ENCODE measurements around the gene CEP192. TPM values are rescaled to one million over a fixed set of nuclear protein-coding genes. Genes with fewer than 3 reads are reported as not detected.

CEP192 gene
- total RNA-seq, 2 experiments from 2014 or later, result 49.8 to 50.6 TPM

GRCh38 chr18:13100942-13101658, 109.9 kb downstream of the CEP192 start:
- POLR2A ChIA-PET, result no interaction called here
- H3K27me3 Mint-ChIP-seq, result no peaks in the 10 kb centered on the region
- ATAC-seq (ENCODE audit: low read depth) (no peak), DNase-seq (no peak)
- H3K4me1 Mint-ChIP-seq, result peaks cover 1% of the 10 kb centered on the region
- no peaks in the 10 kb centered on the region for H3K9me3 Mint-ChIP-seq
- no peak overlapping the region for H3K4me3 Mint-ChIP-seq
- H3K27ac Mint-ChIP-seq, result no peak overlapping the region
- H3K36me3 Mint-ChIP-seq, result peaks cover 53% of the 10 kb centered on the region

GRCh38 chr18:13101659-13102197, 110.6 kb downstream of the CEP192 start:
- peaks cover 5% of the 10 kb centered on the region for H3K4me1 Mint-ChIP-seq
- ATAC-seq (ENCODE audit: low read depth), result no peak
- POLR2A ChIA-PET, result no interaction called here
- H3K4me3 Mint-ChIP-seq, result no peak overlapping the region
- H3K27me3 Mint-ChIP-seq, result no peaks in the 10 kb centered on the region
- peaks cover 3% of the 10 kb centered on the region for H3K9me3 Mint-ChIP-seq
- H3K27ac Mint-ChIP-seq, result no peak overlapping the region
- peaks cover 57% of the 10 kb centered on the region for H3K36me3 Mint-ChIP-seq
- no peak for DNase-seq

- Mint-ChIP-seq H3K36me3 (peaks cover 63% of the 10 kb centered on the region), H3K9me3 (peaks cover 3% of the 10 kb centered on the region), H3K4me1 (peaks cover 5% of the 10 kb centered on the region), H3K27ac (no peak overlapping the region), H3K27me3 (no peaks in the 10 kb centered on the region), H3K4me3 (no peak overlapping the region)
- POLR2A ChIA-PET, result no interaction called here
- ATAC-seq (ENCODE audit: low read depth) (no peak), DNase-seq (no peak)
These were observed 112.2 kb downstream of the CEP192 start for GRCh38 chr18:13103366-13103765.

DNA sequence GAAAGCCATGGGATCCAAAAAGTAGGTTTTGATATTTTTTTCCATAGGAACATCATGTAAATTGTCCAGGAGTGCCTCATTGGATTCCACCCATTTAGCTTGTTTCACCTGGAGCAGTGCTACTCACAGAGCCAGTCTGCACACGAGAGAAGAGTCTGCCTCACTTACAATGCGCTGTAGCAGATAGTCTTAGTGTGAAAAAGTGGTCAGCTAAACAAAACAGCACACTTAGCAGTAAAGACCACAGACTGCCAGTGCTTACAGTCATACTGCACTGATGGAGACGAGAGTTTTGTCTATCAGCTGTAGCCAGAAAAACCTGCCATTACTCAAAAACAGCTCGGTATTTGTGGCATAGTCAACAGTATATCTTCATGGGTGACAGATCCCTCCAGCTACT, 113.9 kb downstream of the CEP192 start:
- DNase-seq (no peak), ATAC-seq (ENCODE audit: low read depth) (no peak)
- no peak overlapping the region for H3K4me3 Mint-ChIP-seq
- H3K9me3 Mint-ChIP-seq, result peaks cover 3% of the 10 kb centered on the region
- POLR2A ChIA-PET, result no interaction called here
- peaks cover 5% of the 10 kb centered on the region for H3K4me1 Mint-ChIP-seq
- no peak overlapping the region for H3K27ac Mint-ChIP-seq
- H3K36me3 Mint-ChIP-seq, result peaks cover 74% of the 10 kb centered on the region
- no peaks in the 10 kb centered on the region for H3K27me3 Mint-ChIP-seq

GRCh38 chr18:13107074-13107473, 115.9 kb downstream of the CEP192 start:
- no peak for ATAC-seq (ENCODE audit: low read depth)
- Mint-ChIP-seq H3K4me1 (peaks cover 5% of the 10 kb centered on the region), H3K9me3 (peaks cover 3% of the 10 kb centered on the region), H3K36me3 (peaks cover 71% of the 10 kb centered on the region), H3K4me3 (no peak overlapping the region), H3K27ac (no peak overlapping the region), H3K27me3 (no peaks in the 10 kb centered on the region)
- no peak for DNase-seq
- POLR2A ChIA-PET, result no interaction called here

DNA sequence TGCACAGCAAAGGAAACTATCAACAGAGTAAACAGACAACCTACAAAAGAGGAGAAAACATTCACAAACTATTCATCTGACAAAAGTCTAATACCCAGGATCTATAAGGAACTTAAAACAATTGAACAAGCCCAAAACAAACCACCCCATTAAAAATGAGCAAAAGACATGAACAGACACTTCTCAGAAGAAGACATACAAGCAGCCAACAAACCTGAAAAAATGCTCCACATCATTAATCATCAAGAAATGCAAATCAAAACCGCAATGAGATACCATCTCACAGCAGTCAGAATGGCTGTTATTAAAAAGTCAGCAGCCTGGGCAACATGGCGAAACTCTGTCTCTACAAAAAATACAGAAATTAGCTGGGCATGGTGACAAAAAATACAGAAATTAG, 117.2 kb downstream of the CEP192 start:
- no peak for ATAC-seq (ENCODE audit: low read depth)
- H3K4me3 Mint-ChIP-seq, result no peak overlapping the region
- peaks cover 5% of the 10 kb centered on the region for H3K4me1 Mint-ChIP-seq
- H3K36me3 Mint-ChIP-seq, result peaks cover 65% of the 10 kb centered on the region
- H3K9me3 Mint-ChIP-seq, result peaks cover 3% of the 10 kb centered on the region
- H3K27ac Mint-ChIP-seq, result no peak overlapping the region
- no peaks in the 10 kb centered on the region for H3K27me3 Mint-ChIP-seq
- DNase-seq, result no peak
- POLR2A ChIA-PET, result no interaction called here

GRCh38 chr18:13110559-13110958, 119.4 kb downstream of the CEP192 start:
- POLR2A ChIA-PET, result no interaction called here
- Mint-ChIP-seq H3K36me3 (peaks cover 56% of the 10 kb centered on the region), H3K27ac (no peak overlapping the region), H3K27me3 (no peaks in the 10 kb centered on the region), H3K9me3 (peaks cover 3% of the 10 kb centered on the region), H3K4me1 (peaks cover 5% of the 10 kb centered on the region), H3K4me3 (no peak overlapping the region)
- DNase-seq (no peak), ATAC-seq (ENCODE audit: low read depth) (no peak)

- H3K4me1 Mint-ChIP-seq, result no peaks in the 10 kb centered on the region
- POLR2A ChIA-PET, result interaction anchor here (0.6 kb wide), 1 partner anchor 522 kb away, joined by 3 read pairs; no protein-coding TSS in a partner anchor
- H3K9me3 Mint-ChIP-seq, result no peaks in the 10 kb centered on the region
- H3K27me3 Mint-ChIP-seq, result no peaks in the 10 kb centered on the region
- peaks cover 38% of the 10 kb centered on the region for H3K36me3 Mint-ChIP-seq
- H3K4me3 Mint-ChIP-seq, result no peak overlapping the region
- ATAC-seq (ENCODE audit: low read depth), result no peak
- no peak for DNase-seq
- no peak overlapping the region for H3K27ac Mint-ChIP-seq
These were observed 121.8 kb downstream of the CEP192 start for GRCh38 chr18:13112982-13113381.

DNA sequence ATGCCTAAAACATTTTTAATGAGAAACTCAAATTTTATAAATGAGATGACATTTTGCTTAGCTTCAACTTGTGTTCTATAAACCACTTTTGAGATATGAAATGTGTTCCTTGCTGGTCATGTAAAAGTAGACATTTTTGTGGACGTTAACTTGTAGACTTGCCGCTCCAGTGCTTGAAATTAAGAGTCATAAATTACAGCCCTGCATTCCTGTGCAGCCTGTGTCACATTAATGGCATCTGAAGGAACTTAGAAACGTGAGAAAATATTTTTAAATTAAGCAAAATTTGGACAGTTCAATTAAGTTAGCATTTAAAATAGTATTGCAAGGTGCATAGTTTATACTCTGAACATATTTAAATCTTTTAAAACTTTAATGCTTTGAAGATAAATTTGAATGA, 129.1 kb downstream of the CEP192 start:
- H3K27me3 Mint-ChIP-seq, result no peaks in the 10 kb centered on the region
- H3K36me3 Mint-ChIP-seq, result peaks cover 16% of the 10 kb centered on the region
- H3K4me1 Mint-ChIP-seq, result peaks cover 3% of the 10 kb centered on the region
- DNase-seq, result no peak
- POLR2A ChIA-PET, result no interaction called here
- no peak overlapping the region for H3K27ac Mint-ChIP-seq
- H3K9me3 Mint-ChIP-seq, result no peaks in the 10 kb centered on the region
- H3K4me3 Mint-ChIP-seq, result no peak overlapping the region
- ATAC-seq (ENCODE audit: low read depth), result no peak

GRCh38 chr18:13120983-13121441, 129.8 kb downstream of the CEP192 start:
- Mint-ChIP-seq H3K27me3 (no peaks in the 10 kb centered on the region), H3K4me3 (no peak overlapping the region), H3K9me3 (no peaks in the 10 kb centered on the region), H3K27ac (no peak overlapping the region), H3K36me3 (peaks cover 10% of the 10 kb centered on the region), H3K4me1 (peaks cover 3% of the 10 kb centered on the region)
- DNase-seq (no peak), ATAC-seq (ENCODE audit: low read depth) (no peak)
- POLR2A ChIA-PET, result no interaction called here

DNA sequence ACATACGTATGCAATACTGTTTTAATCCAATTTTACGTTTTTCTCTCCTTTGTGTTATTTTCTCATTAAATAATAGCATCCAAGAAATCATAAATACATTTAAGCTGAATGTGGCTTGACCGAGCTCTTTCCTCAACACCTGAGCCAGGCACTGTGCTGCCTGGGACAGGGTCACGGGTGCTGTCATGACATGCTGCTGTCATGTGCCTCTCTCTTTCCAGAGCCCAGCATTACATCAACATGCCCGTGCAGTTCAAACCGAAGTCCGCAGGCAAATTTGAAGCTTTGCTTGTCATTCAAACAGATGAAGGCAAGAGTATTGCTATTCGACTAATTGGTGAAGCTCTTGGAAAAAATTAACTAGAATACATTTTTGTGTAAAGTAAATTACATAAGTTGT, 133.2 kb downstream of the CEP192 start:
- POLR2A ChIA-PET, result interaction anchor here (0.8 to 1.3 kb wide), 2 partner anchors 11 to 13 kb away, joined by 3 to 6 read pairs; no protein-coding TSS in a partner anchor

DNA sequence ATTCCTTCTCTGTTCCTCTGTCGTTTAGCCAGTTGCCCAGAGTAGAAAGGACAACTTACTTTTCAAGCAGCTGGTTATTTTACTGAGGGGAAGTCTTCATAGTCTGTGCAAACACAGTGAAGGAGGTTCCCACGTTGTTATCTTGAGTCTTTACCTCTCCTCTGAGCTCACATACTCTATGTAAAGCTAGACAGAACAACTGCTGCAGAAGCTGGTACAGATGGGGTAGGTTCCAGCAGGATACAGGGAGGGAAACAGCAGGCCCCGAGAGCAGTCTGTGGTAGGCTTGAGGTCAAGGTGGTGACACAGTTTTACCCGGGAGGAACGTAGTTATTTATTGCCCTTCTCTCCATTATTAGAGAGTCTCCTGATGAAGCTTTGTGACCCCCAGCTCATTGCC, 134.0 kb downstream of the CEP192 start:
- ATAC-seq (ENCODE audit: low read depth), result no peak
- POLR2A ChIA-PET, result interaction anchor here (0.6 to 1.3 kb wide), 2 partner anchors 10 to 750 kb away, joined by 3 read pairs; no protein-coding TSS in a partner anchor
- no peak for DNase-seq
- Mint-ChIP-seq H3K4me1 (peaks cover 3% of the 10 kb centered on the region), H3K4me3 (no peak overlapping the region), H3K27ac (no peak overlapping the region), H3K9me3 (no peaks in the 10 kb centered on the region), H3K36me3 (peaks cover 1% of the 10 kb centered on the region), H3K27me3 (no peaks in the 10 kb centered on the region)

More for the DNA sequence above, 133.2 kb downstream of the CEP192 start:
- Mint-ChIP-seq H3K4me3 (no peak overlapping the region), H3K27ac (no peak overlapping the region), H3K36me3 (peaks cover 1% of the 10 kb centered on the region), H3K4me1 (peaks cover 3% of the 10 kb centered on the region), H3K9me3 (no peaks in the 10 kb centered on the region), H3K27me3 (no peaks in the 10 kb centered on the region)
- DNase-seq (no peak), ATAC-seq (ENCODE audit: low read depth) (no peak)

DNA sequence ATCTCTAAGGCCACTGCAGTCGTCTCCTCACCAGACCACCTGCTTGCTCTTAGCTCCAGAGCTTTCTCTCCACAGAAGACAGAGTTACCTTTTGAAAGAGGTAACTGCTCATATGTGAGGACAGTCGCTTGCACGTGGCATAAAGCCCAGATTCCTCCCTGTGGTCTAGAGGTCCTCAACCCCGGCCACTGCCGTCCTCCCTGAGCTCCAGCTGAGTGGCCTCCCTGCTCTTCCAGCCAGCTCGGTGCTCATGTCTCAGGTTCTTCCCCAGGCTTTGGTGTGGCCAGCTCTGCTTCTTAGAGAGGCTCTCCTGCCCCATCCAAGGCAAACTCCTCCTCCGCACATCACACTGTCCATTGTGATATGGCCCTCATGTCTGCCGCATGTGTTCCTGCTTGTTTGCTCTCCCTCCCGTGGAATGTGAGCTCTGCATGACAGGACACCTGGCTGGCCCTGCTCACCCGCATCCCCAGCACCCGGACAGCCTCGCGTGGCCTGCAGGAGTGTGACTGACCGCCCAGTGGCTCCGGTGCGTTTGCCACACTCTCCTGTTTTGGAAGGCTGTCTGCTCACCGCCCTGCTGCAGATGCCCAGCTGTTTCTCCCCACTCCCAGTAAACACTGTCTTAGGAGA, 135.9 kb downstream of the CEP192 start:
- Mint-ChIP-seq H3K36me3 (peaks cover 1% of the 10 kb centered on the region), H3K9me3 (no peaks in the 10 kb centered on the region), H3K4me3 (no peak overlapping the region), H3K27me3 (no peaks in the 10 kb centered on the region), H3K27ac (peak overlapping the region; percentile 3), H3K4me1 (peaks cover 3% of the 10 kb centered on the region)
- no peak for ATAC-seq (ENCODE audit: low read depth)
- DNase-seq, result no peak
- POLR2A ChIA-PET, result interaction anchor here (1.0 to 2.3 kb wide), 2 partner anchors 10 to 136 kb away, joined by 3 to 7 read pairs; partner anchors contain the start of gene CEP192

- ATAC-seq (ENCODE audit: low read depth), result no peak
These were observed 140.1 kb downstream of the CEP192 start for GRCh38 chr18:13131283-13131682.

More at GRCh38 chr18:13131283-13131682, 140.1 kb downstream of the CEP192 start:
- H3K27ac Mint-ChIP-seq, result no peak overlapping the region
- POLR2A ChIA-PET, result no interaction called here
- H3K27me3 Mint-ChIP-seq, result no peaks in the 10 kb centered on the region
- DNase-seq, result no peak
- H3K9me3 Mint-ChIP-seq, result no peaks in the 10 kb centered on the region
- H3K4me1 Mint-ChIP-seq, result peaks cover 11% of the 10 kb centered on the region
- H3K36me3 Mint-ChIP-seq, result peaks cover 4% of the 10 kb centered on the region
- H3K4me3 Mint-ChIP-seq, result no peak overlapping the region

Measured in activated naive CD8-positive, alpha-beta T cell treated with anti-CD3 and anti-CD28 coated beads, Interleukin-2, amount 10 ng/mL, durations not matched to agents 7 days and 5 days (primary cell).